GM19438 (cell line): ENCODE measurements around the gene TBC1D2B.

Source experiments
- ATAC-seq: cut with Tn5 transposase; IDR thresholded peaks from one replicate; pipeline ENCODE4 v1.9.1; 2021; ENCODE audit warnings: low read depth; ENCODE audit not compliant: unreplicated experiment

The TBC1D2B gene

GRCh38 chr15:78057803-78058202 is 19.7 kb downstream of the TBC1D2B start:
- no peak for ATAC-seq

GRCh38 chr15:78056714-78057269 is 20.7 kb downstream of the TBC1D2B start:
- ATAC-seq: no peak

- no peak for ATAC-seq
Measured at GRCh38 chr15:78055919-78056713, 21.4 kb downstream of the TBC1D2B start.

- no peak for ATAC-seq
Measured at GRCh38 chr15:78054966-78055365, 22.5 kb downstream of the TBC1D2B start.

- ATAC-seq: no peak
Measured at GRCh38 chr15:78054518-78054917, 23.0 kb downstream of the TBC1D2B start.

- ATAC-seq: no peak
Measured at GRCh38 chr15:78052545-78052944, 25.0 kb downstream of the TBC1D2B start.

- no peak for ATAC-seq
Measured at GRCh38 chr15:78052001-78052401, 25.5 kb downstream of the TBC1D2B start.

GRCh38 chr15:78051596-78051995 is 25.9 kb downstream of the TBC1D2B start:
- no peak for ATAC-seq

- ATAC-seq: no peak
Measured at GRCh38 chr15:78050826-78051225, 26.7 kb downstream of the TBC1D2B start.

- peak; percentile 19 for ATAC-seq
Measured at GRCh38 chr15:78050441-78050809, 27.1 kb downstream of the TBC1D2B start.

GRCh38 chr15:78049691-78050440 is 27.6 kb downstream of the TBC1D2B start:
- peak; percentile 73 for ATAC-seq

- no peak for ATAC-seq
Measured at GRCh38 chr15:78048628-78048920, 28.9 kb downstream of the TBC1D2B start.

- no peak for ATAC-seq
Measured at GRCh38 chr15:78047761-78048627, 29.5 kb downstream of the TBC1D2B start.

- ATAC-seq: no peak
Measured at GRCh38 chr15:78046796-78047341, 30.6 kb downstream of the TBC1D2B start.

- ATAC-seq: no peak
Measured at GRCh38 chr15:78045189-78045588, 32.3 kb downstream of the TBC1D2B start.

- ATAC-seq: no peak
Measured at GRCh38 chr15:78044407-78045155, 32.9 kb downstream of the TBC1D2B start.

- no peak for ATAC-seq
Measured at GRCh38 chr15:78041946-78042345, 35.6 kb downstream of the TBC1D2B start.

GRCh38 chr15:78040653-78041244 is 36.8 kb downstream of the TBC1D2B start:
- no peak for ATAC-seq

GRCh38 chr15:78038585-78039247 is 38.8 kb downstream of the TBC1D2B start:
- ATAC-seq: no peak
